Measurements from ENCODE around the gene CARD16.

DNA sequence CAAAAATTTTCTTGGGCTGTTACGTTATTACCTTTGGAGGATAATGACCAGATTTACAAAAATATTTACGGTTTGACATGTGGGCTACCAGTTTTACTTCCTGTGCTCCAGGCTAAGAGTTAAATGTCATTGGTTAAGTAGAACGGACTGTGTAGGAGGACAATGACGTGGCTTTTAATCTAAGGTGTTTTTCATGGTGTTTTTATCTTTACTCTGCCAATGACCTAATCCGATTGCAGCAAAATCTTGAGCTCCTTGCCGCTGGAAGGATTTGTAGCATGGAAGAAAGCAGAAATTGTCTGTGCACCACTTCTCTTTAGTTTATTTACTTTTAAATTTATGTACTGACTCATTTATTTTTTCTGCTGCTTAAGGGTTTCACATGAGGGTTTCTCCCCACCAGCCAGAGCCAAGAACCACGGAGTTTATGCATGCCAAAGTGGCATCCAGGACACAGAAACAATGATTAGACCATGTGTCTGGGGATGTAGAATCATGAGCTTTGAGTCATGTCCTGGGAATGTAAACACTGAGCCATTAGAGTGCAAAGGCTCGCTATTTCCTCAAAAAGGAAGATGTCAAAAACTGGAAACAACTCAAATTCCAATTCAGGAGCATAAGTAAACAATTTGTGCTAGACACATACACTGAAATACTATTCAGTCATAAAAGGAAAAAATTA lies 1.9 kb upstream of the CARD16 start:
- no peak for TF ChIP-seq POLR2AphosphoS5 (IDR thresholded peaks at IDR 0.05; ENCODE audit: borderline replicate concordance, low read depth, low read length)
- no peak for TF ChIP-seq EZH2 (IDR thresholded peaks at IDR 0.05)

Measured in SK-N-MC (cell line).